Measurements from ENCODE around the gene ARHGAP10. TPM values are rescaled to one million over a fixed set of nuclear protein-coding genes. Genes with fewer than 3 reads are reported as not detected.

ARHGAP10 gene
- total RNA-seq, 1 donor from 2014 or later, result 111 TPM

DNA sequence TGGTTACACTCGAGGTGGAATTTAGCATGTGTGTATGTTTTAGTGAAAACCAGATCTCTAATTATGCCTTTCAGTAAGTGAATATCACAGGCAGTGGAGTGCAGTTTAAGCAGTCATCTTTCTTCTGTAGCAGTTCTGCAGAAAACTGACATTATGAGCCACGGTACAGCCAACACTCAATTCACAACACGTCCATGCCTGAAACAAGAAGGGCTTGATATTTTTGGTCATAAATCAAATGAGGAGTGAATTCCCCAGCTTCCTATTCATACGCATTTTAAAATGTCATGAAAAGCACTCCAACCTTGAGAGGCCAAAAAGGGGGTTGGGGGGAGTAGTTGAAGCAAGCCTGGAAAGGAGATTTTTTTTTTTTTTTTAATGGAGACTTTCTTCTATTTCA is 316.7 kb downstream of the ARHGAP10 start:
- DNase-seq (ENCODE audit: low spot score), result no peak
- H3K36me3 Mint-ChIP-seq (ENCODE audit: low read depth), result peaks cover 24% of the 10 kb centered on the region
- H3K9me3 Mint-ChIP-seq (ENCODE audit: low read depth), result no peaks in the 10 kb centered on the region
- TF ChIP-seq, protein P1, sequence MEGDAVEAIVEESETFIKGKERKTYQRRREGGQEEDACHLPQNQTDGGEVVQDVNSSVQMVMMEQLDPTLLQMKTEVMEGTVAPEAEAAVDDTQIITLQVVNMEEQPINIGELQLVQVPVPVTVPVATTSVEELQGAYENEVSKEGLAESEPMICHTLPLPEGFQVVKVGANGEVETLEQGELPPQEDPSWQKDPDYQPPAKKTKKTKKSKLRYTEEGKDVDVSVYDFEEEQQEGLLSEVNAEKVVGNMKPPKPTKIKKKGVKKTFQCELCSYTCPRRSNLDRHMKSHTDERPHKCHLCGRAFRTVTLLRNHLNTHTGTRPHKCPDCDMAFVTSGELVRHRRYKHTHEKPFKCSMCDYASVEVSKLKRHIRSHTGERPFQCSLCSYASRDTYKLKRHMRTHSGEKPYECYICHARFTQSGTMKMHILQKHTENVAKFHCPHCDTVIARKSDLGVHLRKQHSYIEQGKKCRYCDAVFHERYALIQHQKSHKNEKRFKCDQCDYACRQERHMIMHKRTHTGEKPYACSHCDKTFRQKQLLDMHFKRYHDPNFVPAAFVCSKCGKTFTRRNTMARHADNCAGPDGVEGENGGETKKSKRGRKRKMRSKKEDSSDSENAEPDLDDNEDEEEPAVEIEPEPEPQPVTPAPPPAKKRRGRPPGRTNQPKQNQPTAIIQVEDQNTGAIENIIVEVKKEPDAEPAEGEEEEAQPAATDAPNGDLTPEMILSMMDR (IDR thresholded peaks at IDR 0.05), result no peak
- no peak overlapping the region for H3K27ac Mint-ChIP-seq (ENCODE audit: unreplicated experiment)
- H3K4me1 Mint-ChIP-seq (ENCODE audit: low read depth), result peaks cover 27% of the 10 kb centered on the region
- no peaks in the 10 kb centered on the region for H3K27me3 Mint-ChIP-seq (ENCODE audit: low read depth)
- H3K4me3 Mint-ChIP-seq (ENCODE audit: unreplicated experiment), result no peak overlapping the region

DNA sequence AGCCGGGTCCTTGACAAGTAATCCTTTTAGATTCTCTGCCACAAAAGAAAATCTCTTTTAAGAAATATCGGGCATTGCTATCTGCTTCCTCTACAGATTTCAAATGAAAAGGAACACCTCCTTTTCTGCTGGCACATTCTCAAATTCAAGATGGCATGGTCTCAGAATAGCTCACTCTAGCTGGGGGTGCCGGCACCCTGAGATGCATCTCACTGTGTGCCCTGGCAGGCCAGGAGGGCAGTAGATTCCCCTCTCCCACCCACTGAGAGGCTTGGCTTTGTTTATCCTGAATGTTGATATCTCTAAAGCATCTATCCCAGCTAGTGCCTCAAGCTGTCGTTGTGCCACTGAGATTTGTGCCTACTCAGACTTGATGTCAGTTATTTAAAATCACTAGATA is 319.5 kb downstream of the ARHGAP10 start:
- Mint-ChIP-seq H3K27me3 (ENCODE audit: low read depth) (no peaks in the 10 kb centered on the region), H3K36me3 (ENCODE audit: low read depth) (peaks cover 24% of the 10 kb centered on the region), H3K4me1 (ENCODE audit: low read depth) (peaks cover 25% of the 10 kb centered on the region), H3K4me3 (ENCODE audit: unreplicated experiment) (no peak overlapping the region), H3K9me3 (ENCODE audit: low read depth) (no peaks in the 10 kb centered on the region), H3K27ac (ENCODE audit: unreplicated experiment) (no peak overlapping the region)
- TF ChIP-seq, protein P1 (IDR thresholded peaks at IDR 0.05), result no peak
- no peak for DNase-seq (ENCODE audit: low spot score)

DNA sequence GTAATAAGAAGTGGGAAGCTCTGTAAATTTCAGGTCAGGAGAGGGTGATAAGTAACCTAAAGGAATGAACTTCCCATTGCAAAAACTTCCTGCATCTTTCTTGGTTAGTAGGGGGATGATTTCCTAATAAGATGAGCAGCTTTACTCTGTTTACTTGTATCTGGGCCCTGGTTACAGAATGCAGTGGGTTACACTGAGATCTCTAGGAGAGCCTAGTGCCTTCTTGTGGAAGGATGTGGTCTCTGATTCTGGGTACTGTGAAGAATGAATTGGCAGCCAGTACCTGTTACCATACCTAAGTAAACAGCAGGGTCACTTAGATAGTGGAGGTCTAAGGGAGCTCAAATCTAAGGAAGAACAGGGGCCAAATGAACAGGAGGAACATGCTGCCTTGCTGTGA is 320.6 kb downstream of the ARHGAP10 start:
- Mint-ChIP-seq H3K27ac (ENCODE audit: unreplicated experiment) (no peak overlapping the region), H3K4me3 (ENCODE audit: unreplicated experiment) (no peak overlapping the region), H3K27me3 (ENCODE audit: low read depth) (no peaks in the 10 kb centered on the region), H3K9me3 (ENCODE audit: low read depth) (no peaks in the 10 kb centered on the region), H3K36me3 (ENCODE audit: low read depth) (peaks cover 18% of the 10 kb centered on the region), H3K4me1 (ENCODE audit: low read depth) (peaks cover 35% of the 10 kb centered on the region)
- TF ChIP-seq, protein P1 (IDR thresholded peaks at IDR 0.05), result no peak
- no peak for DNase-seq (ENCODE audit: low spot score)

DNA sequence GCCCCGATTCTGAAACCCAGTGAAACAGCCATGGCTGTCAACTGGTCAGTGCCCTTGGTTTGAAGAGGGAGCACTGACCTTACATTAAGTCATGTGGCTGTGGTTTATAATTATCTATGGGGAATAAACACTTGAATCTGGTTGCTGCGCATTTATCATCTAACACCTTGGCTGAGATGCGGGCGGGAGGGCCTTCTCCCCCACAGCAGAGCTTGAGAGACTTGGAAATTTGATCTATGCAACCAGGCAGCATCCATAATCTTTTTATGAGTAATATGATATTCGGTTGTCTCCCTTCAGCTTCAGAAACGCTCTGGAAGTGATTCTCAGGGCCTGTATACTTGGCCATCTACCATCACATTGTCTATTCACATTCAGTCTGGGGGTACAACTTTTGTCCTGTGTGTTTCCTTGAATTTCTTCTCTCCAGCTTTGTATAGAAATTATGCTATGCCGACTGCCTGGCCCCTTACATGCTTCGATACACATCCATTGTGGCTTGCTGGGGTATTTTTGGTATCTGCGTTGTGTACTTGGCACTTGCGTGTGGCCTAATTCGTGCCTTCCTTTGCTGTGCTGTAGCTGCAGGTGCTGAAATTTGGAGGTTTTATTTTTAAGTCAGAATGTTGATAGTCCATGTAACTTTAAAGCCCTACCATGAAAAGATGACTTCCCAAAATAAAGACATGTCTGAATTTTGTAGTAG is 321.6 kb downstream of the ARHGAP10 start:
- Mint-ChIP-seq H3K4me1 (ENCODE audit: low read depth) (peaks cover 42% of the 10 kb centered on the region), H3K36me3 (ENCODE audit: low read depth) (peaks cover 13% of the 10 kb centered on the region), H3K9me3 (ENCODE audit: low read depth) (no peaks in the 10 kb centered on the region), H3K27me3 (ENCODE audit: low read depth) (no peaks in the 10 kb centered on the region), H3K4me3 (ENCODE audit: unreplicated experiment) (no peak overlapping the region), H3K27ac (ENCODE audit: unreplicated experiment) (no peak overlapping the region)
- no peak for DNase-seq (ENCODE audit: low spot score)
- TF ChIP-seq, protein P1 (IDR thresholded peaks at IDR 0.05), result no peak

DNA sequence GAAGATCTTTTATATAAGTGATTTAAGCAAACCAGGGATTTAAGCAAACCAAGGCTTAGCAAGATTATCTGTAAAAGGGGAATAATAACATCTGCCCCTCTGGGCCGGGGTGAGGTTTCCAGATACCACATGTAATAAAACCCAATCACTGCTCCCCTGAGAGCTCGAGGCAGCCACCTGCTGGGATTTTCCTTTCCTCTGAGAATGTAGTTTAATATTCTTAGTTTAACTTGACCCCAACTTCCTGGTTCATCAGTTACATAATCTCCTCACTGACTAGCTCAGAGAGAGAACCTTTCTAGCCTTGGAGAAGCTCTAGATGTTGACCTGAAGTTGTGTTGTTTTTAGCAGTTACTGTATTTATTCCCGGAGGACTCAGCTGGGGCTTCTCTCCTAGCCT is 322.4 kb downstream of the ARHGAP10 start:
- no peak for DNase-seq (ENCODE audit: low spot score)
- Mint-ChIP-seq H3K27ac (ENCODE audit: unreplicated experiment) (peak overlapping the region; percentile 45), H3K27me3 (ENCODE audit: low read depth) (no peaks in the 10 kb centered on the region), H3K36me3 (ENCODE audit: low read depth) (peaks cover 10% of the 10 kb centered on the region), H3K4me3 (ENCODE audit: unreplicated experiment) (no peak overlapping the region), H3K9me3 (ENCODE audit: low read depth) (no peaks in the 10 kb centered on the region), H3K4me1 (ENCODE audit: low read depth) (peaks cover 48% of the 10 kb centered on the region)
- TF ChIP-seq, protein P1 (IDR thresholded peaks at IDR 0.05), result no peak

All from chondrocyte (in vitro differentiated cells).